Psoas muscle (tissue), 8 donors: ENCODE measurements around the gene CLK4. TPM values are rescaled to one million over a fixed set of nuclear protein-coding genes. Genes with fewer than 3 reads are reported as not detected.

ENCODE experiments used
- ATAC-seq, 4 donors: fragments of 200-7000 bp; cut with Tn5 transposase; one replicate each; pipeline ENCODE4 v1.9.1; 2020; ENCODE audit warnings: moderate library complexity in 3 of 4, mild to moderate bottlenecking in 2 of 4
- DNase-seq, 2 donors: peaks; one replicate each; pipeline ENCODE4 v3.0.0-alpha.2; 2020
- H3K27ac ChIP-seq: fragments of 200-600 bp; one replicate; pipeline ENCODE4 v1.8.0; 2022
- H3K27me3 ChIP-seq, 3 donors: fragments of 200-600 bp in 1 of 3; one replicate each; pipeline versions ENCODE4 v1.6.1 to v1.8.0; 2013 to 2022; ENCODE audit warnings: low read length in 2 of 3, mild to moderate bottlenecking in 2 of 3, moderate library complexity in 1 of 3; ENCODE audit not compliant: insufficient read depth in 3 of 3
- H3K36me3 ChIP-seq, 2 donors: fragments of 200-600 bp in 1 of 2; one replicate each; pipeline versions ENCODE4 v1.6.1 to v1.8.0; 2013 to 2022; ENCODE audit warnings: low read depth in 1 of 2, mild to moderate bottlenecking in 1 of 2, moderate library complexity in 1 of 2; ENCODE audit not compliant: insufficient read depth in 1 of 2
- H3K4me1 ChIP-seq: fragments of 200-600 bp; one replicate; pipeline ENCODE4 v1.8.0; 2022
- H3K4me3 ChIP-seq: fragments of 200-600 bp; one replicate; pipeline ENCODE4 v1.8.0; 2022; ENCODE audit warnings: mild to moderate bottlenecking
- H3K9me3 ChIP-seq: fragments of 200-600 bp; one replicate; pipeline ENCODE4 v1.8.0; 2022
- WGBS, 3 donors: extraction: QIAGEN DNeasy Blood & Tissue Kit; methylation state at CpG; one replicate each; pipeline versions ENCODE4 v1.1.6 to v1.1.7; 2013; 5-methylcytosine and 5-hydroxymethylcytosine counted together
- intact Hi-C, 2 donors: fragments of 100-400 bp; cut with DNase I; formaldehyde crosslinking; loops; one replicate each; pipeline versions ENCODE4 v1.11.0 to v1.14.2; 2022
- polyA plus RNA-seq, 3 donors: library from polyadenylated mRNA; stranded (reverse); fragments of 200-250 nt; gene quantifications; one replicate each; pipeline ENCODE4 v1.2.3, GENCODE V29; 2013
- total RNA-seq, 4 donors: library from RNA; stranded (reverse); fragmentation: NEBNext Ultra II Directional in 2 of 4; extraction: Animal tissue kit (Norgen Biotek cat#: 25700) in 2 of 4; gene quantifications; one replicate each; pipeline versions ENCODE4 v1.2.1 to v1.2.4, GENCODE V29; 2021 to 2023
- TF ChIP-seq, protein P1 (sequence below): fragments of 200-600 bp; IDR thresholded peaks from one replicate; pipeline ENCODE4 v1.8.0; 2022; ENCODE audit warnings: antibody characterized with exemption
- donor health status: healthy with polysubstance abuse.
- donor health status: DM: no; HTN: no; CAD: no; lungs with moderate emphysema.
- donor health status: Bipolar disorder and iron deficiency.
- donor health status: healthy.
- donor health status: DM: yes; HTN: yes; CAD: no.
- donor health status: DM: no; HTN: no; CAD: no.
- donor health status: DM: no; HTN: no; CAD: no.
- donor health status: DM: yes; HTN: yes; CAD: no.

The CLK4 gene
- total and polyA plus RNA-seq, 7 donors = 4.9 to 31.5 (median 15.1) TPM

DNA sequence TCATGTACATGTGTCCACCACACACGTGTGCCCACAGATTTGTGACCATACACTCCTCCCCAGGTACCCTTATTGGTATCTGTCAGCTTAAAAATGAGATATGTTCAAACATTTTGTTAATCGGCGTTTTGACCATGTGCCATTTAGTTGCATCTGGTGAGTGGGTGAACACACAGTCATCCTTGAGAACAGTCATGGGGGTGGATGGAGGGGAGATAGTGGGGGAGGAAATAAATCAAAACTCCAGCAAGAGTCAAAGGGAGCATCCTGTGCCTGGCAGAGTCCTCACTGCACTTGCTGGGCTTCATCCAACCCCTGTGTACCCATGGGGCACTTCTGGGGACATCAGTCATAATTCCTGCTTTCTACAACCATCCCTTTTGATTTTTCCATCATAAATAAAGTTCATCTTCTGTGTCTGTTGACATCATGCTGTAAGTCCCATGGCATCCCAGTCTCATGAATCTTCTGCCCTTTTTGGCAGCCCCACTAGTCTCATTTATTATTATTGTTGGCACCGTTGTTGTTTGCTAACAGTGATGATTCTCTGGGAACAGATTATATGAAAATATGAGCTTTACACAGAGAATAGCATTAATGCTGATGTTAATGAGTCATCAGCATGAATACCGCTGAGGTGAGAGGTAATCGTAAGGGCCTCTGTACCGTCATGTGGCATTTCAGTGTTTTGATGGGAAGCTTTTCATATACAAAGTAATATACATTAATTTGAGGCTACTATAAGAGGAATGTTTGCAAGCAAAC, 24.4 kb upstream of the CLK4 start:
- ATAC-seq = no peak
- intact Hi-C loops = no loop called here
- H3K27ac ChIP-seq = no peak overlapping the region

DNA sequence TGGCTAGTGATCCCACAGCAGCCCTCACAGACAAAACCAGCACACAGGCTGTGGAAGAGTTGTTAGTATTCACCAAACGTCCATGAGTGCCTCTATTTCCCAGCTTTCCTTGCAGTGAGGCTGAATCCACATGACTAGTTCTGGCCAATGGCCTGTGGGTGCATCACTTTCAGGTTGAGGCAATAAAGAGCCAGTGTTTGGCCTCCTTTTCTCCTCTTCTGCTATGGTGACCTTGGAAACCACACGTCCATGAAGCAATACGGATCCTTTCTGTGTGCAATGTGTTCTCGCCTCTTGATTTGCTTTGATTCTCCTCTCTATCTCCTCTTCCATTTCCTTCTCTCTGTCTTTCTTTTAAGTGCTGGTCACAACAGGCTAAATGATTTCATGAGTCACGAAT, 23.4 kb upstream of the CLK4 start:
- Histone ChIP-seq H3K27ac (no peak overlapping the region), H3K9me3 (peaks cover 4% of the 10 kb centered on the region), H3K27me3 (peaks cover 0 to 2% (median 0%) of the 10 kb centered on the region in 3 donors), H3K4me3 (no peak overlapping the region), H3K36me3 (no peaks in the 10 kb centered on the region), H3K4me1 (no peaks in the 10 kb centered on the region)
- intact Hi-C loops = no loop called here
- DNase-seq (no peak), ATAC-seq (no peak)
- TF ChIP-seq, protein P1, sequence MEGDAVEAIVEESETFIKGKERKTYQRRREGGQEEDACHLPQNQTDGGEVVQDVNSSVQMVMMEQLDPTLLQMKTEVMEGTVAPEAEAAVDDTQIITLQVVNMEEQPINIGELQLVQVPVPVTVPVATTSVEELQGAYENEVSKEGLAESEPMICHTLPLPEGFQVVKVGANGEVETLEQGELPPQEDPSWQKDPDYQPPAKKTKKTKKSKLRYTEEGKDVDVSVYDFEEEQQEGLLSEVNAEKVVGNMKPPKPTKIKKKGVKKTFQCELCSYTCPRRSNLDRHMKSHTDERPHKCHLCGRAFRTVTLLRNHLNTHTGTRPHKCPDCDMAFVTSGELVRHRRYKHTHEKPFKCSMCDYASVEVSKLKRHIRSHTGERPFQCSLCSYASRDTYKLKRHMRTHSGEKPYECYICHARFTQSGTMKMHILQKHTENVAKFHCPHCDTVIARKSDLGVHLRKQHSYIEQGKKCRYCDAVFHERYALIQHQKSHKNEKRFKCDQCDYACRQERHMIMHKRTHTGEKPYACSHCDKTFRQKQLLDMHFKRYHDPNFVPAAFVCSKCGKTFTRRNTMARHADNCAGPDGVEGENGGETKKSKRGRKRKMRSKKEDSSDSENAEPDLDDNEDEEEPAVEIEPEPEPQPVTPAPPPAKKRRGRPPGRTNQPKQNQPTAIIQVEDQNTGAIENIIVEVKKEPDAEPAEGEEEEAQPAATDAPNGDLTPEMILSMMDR = no peak
- WGBS, 3 donors = 74 to 75% (median 74%) methylated on average over 5 of the region's 5 CpGs

More for the DNA sequence above, 24.4 kb upstream of the CLK4 start:
- TF ChIP-seq, protein P1 = no peak
- Histone ChIP-seq H3K27me3 (peaks cover 0 to 4% (median 3%) of the 10 kb centered on the region in 3 donors), H3K4me3 (no peak overlapping the region), H3K4me1 (no peaks in the 10 kb centered on the region), H3K36me3 (no peaks in the 10 kb centered on the region), H3K9me3 (peaks cover 4% of the 10 kb centered on the region)
- DNase-seq = no peak
- WGBS, 3 donors = 69 to 78% (median 78%) methylated on average over 7 of the region's 7 CpGs

DNA sequence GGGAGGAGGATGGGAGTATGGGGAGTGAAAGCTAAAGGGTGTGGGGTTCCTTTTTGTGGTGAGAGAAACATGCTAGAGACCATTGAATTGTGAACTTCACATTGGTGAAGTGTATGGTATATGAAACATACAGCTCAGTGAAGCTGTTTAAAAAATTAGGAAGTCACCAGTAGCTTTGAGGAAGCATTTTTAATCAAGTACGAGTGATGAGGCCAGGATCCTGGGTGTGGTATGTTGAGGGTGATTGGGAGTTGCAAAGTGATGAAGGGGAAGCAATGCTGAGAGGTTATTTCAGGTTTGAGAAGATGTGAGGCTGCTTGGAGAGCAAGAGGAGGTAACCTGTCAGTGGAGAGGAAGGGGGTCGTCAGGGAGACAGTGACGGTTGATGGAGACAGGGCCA, 22.7 kb upstream of the CLK4 start:
- no peaks in the 10 kb centered on the region for H3K36me3 ChIP-seq
- 70 to 74% (median 70%) methylated on average over 3 of the region's 3 CpGs for WGBS, 3 donors
- intact Hi-C loops = no loop called here
- TF ChIP-seq, protein P1 = no peak
- no peak for ATAC-seq
- H3K27me3 ChIP-seq = peaks cover 0 to 2% (median 0%) of the 10 kb centered on the region in 3 donors
- H3K4me1 ChIP-seq = no peaks in the 10 kb centered on the region
- H3K4me3 ChIP-seq = no peak overlapping the region
- no peak overlapping the region for H3K27ac ChIP-seq
- no peak for DNase-seq
- H3K9me3 ChIP-seq = peaks cover 4% of the 10 kb centered on the region

DNA sequence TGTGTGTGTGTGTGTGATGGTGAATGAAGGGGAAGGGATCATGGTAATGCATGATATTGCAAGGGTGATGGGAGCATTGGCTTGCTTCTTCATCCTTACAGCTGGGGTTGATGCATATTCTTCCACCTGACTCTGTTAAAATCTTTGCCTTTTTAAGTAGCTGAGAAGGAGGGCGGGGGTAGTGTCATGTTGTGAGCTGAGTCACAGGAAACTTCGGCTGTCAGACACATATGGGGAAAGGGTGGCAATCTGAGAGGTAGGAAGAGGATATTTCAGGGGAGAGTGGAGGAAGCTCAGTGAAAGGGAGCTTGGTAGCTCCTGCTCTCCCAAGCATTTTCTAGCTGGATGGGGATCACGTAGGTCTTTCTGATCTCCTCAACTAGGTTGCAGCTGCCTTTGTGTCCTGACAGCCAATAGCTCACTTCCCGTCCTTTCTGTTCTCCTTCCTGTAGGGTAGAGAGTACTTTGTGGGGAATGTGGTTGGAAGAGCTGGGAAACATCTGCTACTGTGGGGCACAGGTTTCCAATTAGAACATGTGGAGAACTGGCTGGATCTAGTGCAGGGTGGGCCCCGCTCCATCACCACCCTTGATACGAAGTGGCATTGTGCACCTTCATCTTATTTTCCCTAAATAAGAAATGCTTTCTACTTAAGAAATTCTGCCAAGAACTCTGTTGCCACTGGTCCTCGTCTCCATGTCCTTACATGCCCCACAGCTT, 18.1 kb upstream of the CLK4 start:
- Histone ChIP-seq H3K27ac (no peak overlapping the region), H3K36me3 (no peaks in the 10 kb centered on the region), H3K4me1 (no peaks in the 10 kb centered on the region), H3K9me3 (peaks cover 1% of the 10 kb centered on the region), H3K27me3 (no peaks in the 10 kb centered on the region), H3K4me3 (no peak overlapping the region)
- TF ChIP-seq, protein P1 = no peak
- intact Hi-C loops = no loop called here
- WGBS, 3 donors = 55 to 61% (median 59%) methylated on average over 7 of the region's 7 CpGs
- DNase-seq = no peak
- ATAC-seq = no peak
